ENCODE measurements around the gene BRD3.
"Not testable (repeated sequence)": the region's sequence is repeated elsewhere in the genome, so short reads cannot be mapped to it uniquely, and the experiment has no call there.

Gene BRD3

GRCh38 chr9:133991214-133991921 lies 76.5 kb downstream of the BRD3 start:
- DNase-seq: peak; percentile 45

DNA sequence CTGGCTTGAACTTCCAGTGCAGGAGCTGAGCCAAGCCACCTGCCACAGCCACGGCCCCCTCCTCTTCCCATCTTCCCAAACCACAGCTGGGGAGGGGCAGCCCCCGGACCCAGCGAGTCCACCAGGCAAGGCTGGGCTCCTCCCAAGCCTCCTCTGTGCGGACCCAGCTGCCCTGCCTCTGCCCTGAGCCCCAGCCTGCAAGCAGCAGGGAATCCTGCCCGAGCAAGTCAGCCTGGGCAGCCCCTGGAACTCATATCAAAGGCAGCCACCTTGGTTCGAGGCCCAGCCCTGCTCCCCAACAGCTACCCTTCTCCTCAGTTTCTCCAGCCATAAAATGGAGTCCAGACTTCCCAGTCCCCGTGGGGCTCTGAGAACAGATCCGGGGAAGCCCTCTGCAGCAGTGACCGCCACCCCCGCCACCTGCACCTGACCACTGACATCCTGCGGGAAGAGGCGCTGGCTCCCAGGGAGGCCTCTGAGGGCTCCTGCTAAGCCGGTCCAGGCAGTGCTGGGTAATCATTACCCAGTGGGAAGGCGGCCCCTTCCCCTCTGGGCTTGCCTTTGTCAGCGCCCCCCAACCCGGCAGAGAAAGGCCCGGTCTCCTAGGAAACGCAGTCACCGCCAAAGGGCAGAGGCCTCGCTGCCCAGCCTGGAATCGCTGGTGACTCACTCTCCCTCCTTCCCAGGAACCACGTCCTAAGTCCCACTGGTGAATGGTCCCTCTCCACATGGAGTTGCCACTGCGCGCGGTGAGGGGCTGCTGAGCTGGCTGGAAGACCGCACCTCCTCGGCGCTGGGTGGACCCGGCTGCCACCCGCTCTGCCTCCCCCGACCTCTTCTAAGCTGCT lies 77.2 kb downstream of the BRD3 start:
- peak; percentile 63 for DNase-seq

- peak; percentile 15 for DNase-seq
These were observed 78.0 kb downstream of the BRD3 start for GRCh38 chr9:133989625-133990365.

GRCh38 chr9:133988771-133989170 lies 79.1 kb downstream of the BRD3 start:
- not testable (repeated sequence) for DNase-seq

DNA sequence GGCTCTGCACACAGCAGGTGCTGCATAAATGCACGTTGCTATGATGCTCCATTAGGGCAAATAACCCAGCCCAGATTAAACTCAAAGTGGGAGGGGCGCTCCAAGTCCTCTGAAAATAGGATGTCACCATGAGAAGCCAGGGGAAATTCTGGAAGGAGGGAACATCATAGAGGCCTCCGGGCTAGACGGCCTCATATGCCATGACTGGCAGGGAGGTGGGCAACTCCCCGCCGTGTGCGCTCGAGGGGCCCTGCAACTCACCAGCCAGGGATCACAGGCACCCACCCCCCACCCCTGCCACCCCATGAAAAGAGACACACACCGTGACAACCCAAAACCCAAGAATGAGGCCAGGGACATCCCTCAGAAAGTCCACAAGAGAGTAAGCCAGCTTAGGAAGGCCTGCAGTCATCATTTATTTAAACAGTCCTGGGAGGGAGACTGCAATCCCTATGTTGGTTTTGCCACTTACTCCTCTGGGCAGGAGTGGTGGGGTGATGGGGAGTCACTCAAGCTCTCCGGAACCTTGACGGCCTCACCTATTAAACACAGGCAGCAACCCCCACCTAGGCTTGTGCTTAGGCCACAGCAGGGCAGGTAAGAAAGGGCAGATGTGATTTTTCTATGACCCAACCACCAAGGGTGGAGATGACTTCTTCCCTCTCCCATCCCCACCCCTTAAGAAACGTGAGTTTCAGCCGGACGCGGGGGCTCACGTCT lies 79.7 kb downstream of the BRD3 start:
- no peak for DNase-seq

DNA sequence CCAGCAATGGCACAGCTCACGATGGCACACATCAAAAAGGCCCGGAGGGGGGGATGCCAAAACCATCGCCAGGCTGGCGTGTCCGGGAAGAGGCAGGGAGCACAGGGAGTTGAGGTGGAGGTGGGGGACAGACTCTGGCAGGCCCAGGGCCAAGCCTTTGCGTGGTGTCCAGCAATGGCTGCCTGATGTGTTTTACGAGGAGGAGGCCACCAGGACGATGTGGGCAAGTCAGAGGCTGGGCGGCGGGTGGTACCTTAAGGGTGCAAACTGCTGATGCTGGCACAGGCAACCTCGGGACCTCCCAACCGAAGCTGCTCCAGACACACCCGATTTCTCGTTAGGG lies 80.4 kb downstream of the BRD3 start:
- DNase-seq: peak; percentile 12

- DNase-seq: no peak
These were observed 80.9 kb downstream of the BRD3 start for GRCh38 chr9:133986774-133987445.

DNA sequence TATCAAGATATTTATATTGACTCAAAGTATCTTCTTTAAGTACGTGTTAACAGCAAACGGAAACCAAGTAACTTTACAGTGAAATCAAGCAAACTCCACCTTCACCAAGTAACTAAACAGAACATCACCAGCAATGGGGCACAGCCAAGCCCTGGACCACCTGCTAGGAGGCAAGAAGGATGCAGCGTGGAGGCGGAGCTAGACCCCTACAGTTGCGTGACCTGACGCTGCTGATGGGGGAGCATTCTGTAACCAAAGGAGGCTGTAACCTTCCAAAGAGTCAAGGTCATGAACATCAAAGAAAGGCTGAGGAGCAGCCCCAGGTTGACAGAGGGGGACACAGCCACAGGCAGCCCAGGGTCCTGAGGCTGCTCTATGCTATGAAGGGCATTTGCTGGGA lies 81.8 kb downstream of the BRD3 start:
- DNase-seq: peak; percentile 8

- peak; percentile 8 for DNase-seq
These were observed 84.7 kb downstream of the BRD3 start for GRCh38 chr9:133982971-133983720.

GRCh38 chr9:133981958-133982681 lies 85.7 kb downstream of the BRD3 start:
- DNase-seq: peak; percentile 15

DNA sequence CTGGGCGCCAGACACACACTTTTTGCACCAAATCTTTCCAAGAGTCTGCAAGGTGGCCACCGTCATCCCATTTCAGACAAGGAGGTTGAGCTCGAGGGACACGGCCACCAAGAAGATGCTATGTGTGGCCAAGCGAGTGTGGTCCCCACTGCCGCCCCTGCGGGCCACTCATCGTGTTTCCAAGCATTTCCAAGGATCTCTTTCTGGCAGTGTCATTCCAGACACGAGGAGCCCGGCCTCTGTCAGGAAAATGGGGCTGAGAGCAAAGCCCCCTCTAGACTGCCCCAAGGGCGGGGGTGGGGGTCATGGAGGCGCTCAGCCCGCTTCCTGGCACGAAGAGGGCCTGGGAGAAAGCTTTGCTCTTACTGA lies 86.3 kb downstream of the BRD3 start:
- peak; percentile 15 for DNase-seq

- DNase-seq: no peak
These were observed 86.8 kb downstream of the BRD3 start for GRCh38 chr9:133980864-133981588.

Measured in femur (tissue), 1 donor.